ENCODE results near the gene TRPM4.

DNA sequence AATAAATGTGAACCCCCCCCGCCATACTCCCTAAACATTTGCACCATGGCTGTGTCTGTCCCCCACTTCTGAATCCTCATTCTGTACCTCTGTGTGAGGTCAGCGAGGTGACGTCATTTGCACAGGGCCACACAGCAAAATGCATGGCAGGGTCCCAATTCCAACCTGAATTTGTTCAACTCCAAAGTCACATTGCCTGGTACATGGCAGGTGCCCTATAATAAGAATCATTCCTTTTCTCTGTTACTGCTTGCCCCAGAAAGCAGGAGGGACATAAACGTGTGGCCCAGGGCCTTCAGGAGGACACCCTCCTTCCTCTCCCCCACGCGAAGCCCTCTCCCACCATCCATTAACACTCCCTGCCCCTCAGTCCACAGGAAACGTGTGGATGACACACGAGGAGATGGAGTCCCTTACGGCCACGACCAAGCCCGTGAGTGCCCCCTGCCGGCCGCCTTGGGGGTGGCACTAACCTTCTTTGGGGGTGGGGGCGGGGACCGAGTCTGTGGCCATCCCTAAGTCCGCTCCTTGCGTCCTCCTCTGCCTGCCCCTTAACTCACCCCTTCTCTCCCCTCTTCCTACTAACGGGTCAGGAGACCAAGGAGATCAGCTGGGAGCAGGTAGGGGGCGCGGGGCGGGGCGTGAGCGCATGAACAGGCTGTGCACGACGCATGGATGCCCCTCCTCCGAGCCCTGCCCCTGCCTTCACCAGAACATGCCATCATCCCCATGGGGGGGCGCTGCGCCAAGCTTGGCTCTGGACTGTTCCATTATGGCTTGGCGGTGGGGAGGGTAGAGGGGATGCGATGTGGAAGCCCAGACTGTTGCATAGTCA, 11.8 kb upstream of the TRPM4 start:
- TF ChIP-seq POLR2A (IDR thresholded peaks at IDR 0.05) (no peak), CTCF (IDR thresholded peaks at IDR 0.05) (peak; percentile 87 to 95 (median 91))
